Endothelial cell of umbilical vein (primary cell): ENCODE data around the gene RAC2. TPM values are rescaled to one million over a fixed set of nuclear protein-coding genes. Genes with fewer than 3 reads are reported as not detected.
A peak's percentile ranks its signal among the peaks of the same experiment; 100 is the strongest.

Experiments used
- BruUV-seq: library from RNA; stranded (reverse); fragments of 400-500 nt; replicated peaks from 2 replicates; lab custom pipeline; 2021; lab: Mats Ljungman, UMichigan
- CTCF ChIA-PET: fragments of 300-600, 350-600 bp; sonication (Branson Sonifier 250); formaldehyde crosslinking; loops from one replicate; lab custom pipeline; 2021; ENCODE audit warnings: antibody characterized with exemption, inconsistent platforms; lab: Charles Lee
- POLR2A ChIA-PET: fragments of 300-600, 350-600 bp; sonication (Branson Sonifier 250); formaldehyde crosslinking; loops from one replicate; lab custom pipeline; 2021; ENCODE audit warnings: antibody characterized with exemption, inconsistent platforms; lab: Charles Lee
- DNase-seq: peaks from one replicate; pipeline ENCODE4 v3.0.0-alpha.2; 2011; ENCODE audit warnings: low read depth, low spot score
- FAIRE-seq: peaks from 2 replicates; lab custom pipeline; 2011; peaks lifted over from hg19 to GRCh38; lab: Jason Lieb, UNC
- H2AFZ ChIP-seq: 2 replicates; pipeline ENCODE4 v1.6.0; 2012; ENCODE audit warnings: low read depth, low read length, control low read depth, inconsistent platforms
- H3K27ac ChIP-seq: 2 replicates; pipeline ENCODE4 v1.5.1; 2011; ENCODE audit warnings: low read depth, mild to moderate bottlenecking, control low read depth, low read length, moderate library complexity; ENCODE audit not compliant: insufficient read depth
- H3K27me3 ChIP-seq, 2 experiments: 2 replicates each; pipeline versions ENCODE4 v1.6.0 to v1.6.1; 2011; ENCODE audit warnings: low read length in 2 of 2, mixed read lengths in 1 of 2; ENCODE audit not compliant: control insufficient read depth in 2 of 2, insufficient read depth in 2 of 2
- H3K36me3 ChIP-seq, 2 experiments: 2 replicates in 1 of 2; 3 replicates in 1 of 2; pipeline ENCODE4 v1.5.1; 2011; ENCODE audit warnings: low read length in 2 of 2, mild to moderate bottlenecking in 1 of 2, moderate library complexity in 1 of 2; ENCODE audit not compliant: control insufficient read depth in 2 of 2, insufficient read depth in 2 of 2; ENCODE audit errors: extremely low read depth in 1 of 2
- H3K4me1 ChIP-seq: 3 replicates; pipeline ENCODE4 v1.5.1; 2011; ENCODE audit warnings: mild to moderate bottlenecking, low read length; ENCODE audit not compliant: control insufficient read depth, insufficient read depth; ENCODE audit errors: extremely low read depth
- H3K4me2 ChIP-seq: 2 replicates; pipeline ENCODE4 v1.6.1; 2011; ENCODE audit warnings: low read length, control low read depth, mixed read lengths; ENCODE audit not compliant: insufficient read depth
- H3K4me3 ChIP-seq, 3 experiments: fragments of 200-600 bp in 1 of 3; sonication (generic), shearing (Covaris generic) in 1 of 3; replicated peaks in 1 of 3; 2 replicates each; pipeline ENCODE4 v1.5.1; 2011 to 2016; ENCODE audit warnings: control low read depth in 3 of 3, low read length in 3 of 3, mild to moderate bottlenecking in 2 of 3, inconsistent platforms in 1 of 3, low read depth in 1 of 3, moderate library complexity in 1 of 3; ENCODE audit not compliant: insufficient read depth in 1 of 3
- H3K79me2 ChIP-seq: 2 replicates; pipeline ENCODE4 v1.6.0; 2012; ENCODE audit warnings: low read length, inconsistent platforms; ENCODE audit not compliant: control insufficient read depth, insufficient read depth
- H3K9ac ChIP-seq: replicated peaks from 2 replicates; pipeline ENCODE3; 2011; ENCODE audit warnings: low read length, control low read depth; ENCODE audit not compliant: insufficient read depth; ENCODE audit errors: extremely low read depth
- H3K9me1 ChIP-seq: replicated peaks from 3 replicates; pipeline ENCODE4 v1.6.0; 2011; ENCODE audit warnings: mild to moderate bottlenecking, low read length; ENCODE audit not compliant: control insufficient read depth, insufficient read depth; ENCODE audit errors: extremely low read depth
- H3K9me3 ChIP-seq: replicated peaks from 2 replicates; pipeline ENCODE4 v1.5.1; 2012; ENCODE audit warnings: low read length, inconsistent platforms; ENCODE audit not compliant: control insufficient read depth, insufficient read depth
- H4K20me1 ChIP-seq: replicated peaks from 2 replicates; pipeline ENCODE3; 2011; ENCODE audit warnings: mild to moderate bottlenecking, low read length; ENCODE audit not compliant: control insufficient read depth, insufficient read depth; ENCODE audit errors: extremely low read depth
- EZH2 ChIP-seq: IDR thresholded peaks from 2 replicates; pipeline ENCODE4 v1.6.1; 2012; ENCODE audit warnings: borderline replicate concordance, low read depth, mild to moderate bottlenecking, moderate library complexity, low read length, inconsistent platforms; ENCODE audit not compliant: severe bottlenecking
- FOS ChIP-seq: IDR thresholded peaks from 2 replicates; pipeline ENCODE4 v1.6.1; 2011; ENCODE audit warnings: mild to moderate bottlenecking, low read length, moderate library complexity, borderline replicate concordance; ENCODE audit not compliant: insufficient read depth
- GATA2 ChIP-seq: IDR thresholded peaks from 2 replicates; pipeline ENCODE4 v1.7.0; 2011; ENCODE audit warnings: low read depth, mild to moderate bottlenecking, moderate library complexity, mixed read lengths, low read length; ENCODE audit not compliant: insufficient read length, insufficient read depth
- JUN ChIP-seq: IDR thresholded peaks from 2 replicates; pipeline ENCODE4 v1.6.1; 2011; ENCODE audit warnings: borderline replicate concordance, low read depth; ENCODE audit not compliant: insufficient read length, insufficient read depth
- MYC ChIP-seq: IDR thresholded peaks from one replicate; pipeline ENCODE4 v1.6.1; 2011; ENCODE audit warnings: mild to moderate bottlenecking, low read depth, low read length
- POLR2A ChIP-seq: IDR thresholded peaks from 2 replicates; pipeline ENCODE4 v1.6.1; 2012; ENCODE audit warnings: low read depth, mild to moderate bottlenecking, control low read depth, low read length
- POLR2AphosphoS5 ChIP-seq: IDR thresholded peaks from 2 replicates; pipeline ENCODE4 v1.6.1; 2012; ENCODE audit warnings: low read depth, mild to moderate bottlenecking, control low read depth, low read length, moderate library complexity; ENCODE audit not compliant: insufficient read depth
- dilution Hi-C: fragments of 300-500 bp; cut with MboI; formaldehyde crosslinking; loops from one replicate; pipeline ENCODE4 v1.15.0; 2019; ENCODE audit warnings: low sequenced_read_pairs; ENCODE audit not compliant: extremely low pct_ligation_motif_present
- intact Hi-C: fragments of 100-400 bp; cut with micrococcal nuclease; formaldehyde crosslinking; loops from one replicate; pipeline ENCODE4 v1.10.0; 2022
- polyA plus RNA-seq, 4 experiments: library from polyadenylated mRNA; depleted of rRNA in 3 of 4; stranded (reverse) in 3 of 4; unstranded in 1 of 4; fragments of >200 nt; gene quantifications; 2 replicates each; pipeline versions ENCODE4 v1.2.1 to v1.2.3, GENCODE V29; 2011 to 2012; ENCODE audit warnings: missing spikeins in 1 of 4
- total RNA-seq: library from RNA; stranded (reverse); gene quantifications from 2 replicates; pipeline ENCODE4 v1.2.3, GENCODE V29; 2021
- TF ChIP-seq, protein P1 (sequence below), 2 donors: IDR thresholded peaks; 1 replicate in 1 of 2; 2 replicates in 1 of 2; pipeline ENCODE4 v1.5.1; 2011; ENCODE audit warnings: low read length in 2 of 2, mild to moderate bottlenecking in 2 of 2, moderate library complexity in 2 of 2, control low read depth in 1 of 2, inconsistent platforms in 1 of 2, low read depth in 1 of 2; ENCODE audit not compliant: insufficient read depth in 1 of 2; ENCODE audit errors: extremely low read depth in 1 of 2
- TF ChIP-seq, protein P2 (sequence below): IDR thresholded peaks from 2 replicates; pipeline ENCODE4 v1.6.1; 2011; ENCODE audit not compliant: insufficient read depth, insufficient read length

RAC2 gene
- total and polyA plus RNA-seq, 2 donors (not counting 3 experiments of a cell fraction or from before 2014, with no cell fraction given) = 122 to 181 TPM

DNA sequence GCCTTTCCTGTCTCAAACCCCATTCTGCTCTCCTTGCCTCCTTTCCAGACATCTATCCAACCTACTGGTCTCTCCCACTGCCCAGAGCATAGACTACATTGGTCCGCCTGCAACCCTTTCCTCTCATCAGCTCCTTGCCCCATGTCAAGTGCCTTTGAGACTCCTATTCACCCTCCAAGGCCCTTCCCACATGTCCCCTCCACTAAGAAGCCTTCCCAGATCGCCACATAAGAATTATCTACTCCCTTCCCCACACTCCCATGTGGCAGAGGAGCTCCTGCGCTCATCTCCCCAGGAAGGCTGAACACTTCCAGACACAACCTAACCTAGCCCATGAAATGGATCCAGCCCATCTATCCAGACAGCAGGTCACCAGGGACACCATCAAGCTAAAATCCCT is 66.3 kb downstream of the RAC2 start:
- FAIRE-seq (no peak), DNase-seq (no peak)
- H3K4me2 ChIP-seq = no peak overlapping the region
- ChIA-PET POLR2A (no interaction called here), CTCF (interaction anchor here (0.9 to 5.5 kb wide), 5 partner anchors 9 to 45 kb away, joined by 3 to 54 read pairs (median 7); partner anchors contain the start of gene C1QTNF6)
- peaks cover 30% of the 10 kb centered on the region for H3K4me1 ChIP-seq
- H3K27me3 ChIP-seq = no peaks in the 10 kb centered on the region
- no peaks in the 10 kb centered on the region for H3K9me3 ChIP-seq
- H3K36me3 ChIP-seq = no peaks in the 10 kb centered on the region
- H2AFZ ChIP-seq = no peak overlapping the region
- intact Hi-C loops (no loop called here), dilution Hi-C loops (no loop called here)
- peak overlapping the region; percentile 82 for H3K27ac ChIP-seq
- H3K9me1 ChIP-seq = no peaks in the 10 kb centered on the region
- TF ChIP-seq MYC (no peak), POLR2AphosphoS5 (no peak), FOS (no peak), EZH2 (no peak), GATA2 (no peak), POLR2A (no peak), JUN (no peak)
- TF ChIP-seq, protein P1, sequence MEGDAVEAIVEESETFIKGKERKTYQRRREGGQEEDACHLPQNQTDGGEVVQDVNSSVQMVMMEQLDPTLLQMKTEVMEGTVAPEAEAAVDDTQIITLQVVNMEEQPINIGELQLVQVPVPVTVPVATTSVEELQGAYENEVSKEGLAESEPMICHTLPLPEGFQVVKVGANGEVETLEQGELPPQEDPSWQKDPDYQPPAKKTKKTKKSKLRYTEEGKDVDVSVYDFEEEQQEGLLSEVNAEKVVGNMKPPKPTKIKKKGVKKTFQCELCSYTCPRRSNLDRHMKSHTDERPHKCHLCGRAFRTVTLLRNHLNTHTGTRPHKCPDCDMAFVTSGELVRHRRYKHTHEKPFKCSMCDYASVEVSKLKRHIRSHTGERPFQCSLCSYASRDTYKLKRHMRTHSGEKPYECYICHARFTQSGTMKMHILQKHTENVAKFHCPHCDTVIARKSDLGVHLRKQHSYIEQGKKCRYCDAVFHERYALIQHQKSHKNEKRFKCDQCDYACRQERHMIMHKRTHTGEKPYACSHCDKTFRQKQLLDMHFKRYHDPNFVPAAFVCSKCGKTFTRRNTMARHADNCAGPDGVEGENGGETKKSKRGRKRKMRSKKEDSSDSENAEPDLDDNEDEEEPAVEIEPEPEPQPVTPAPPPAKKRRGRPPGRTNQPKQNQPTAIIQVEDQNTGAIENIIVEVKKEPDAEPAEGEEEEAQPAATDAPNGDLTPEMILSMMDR (IDR thresholded peaks at IDR 0.05; ENCODE audit: extremely low read depth in 1 of 2, insufficient read depth in 1 of 2, low read depth in 1 of 2, low read length in 2 of 2) = no peak
- TF ChIP-seq, protein P2, sequence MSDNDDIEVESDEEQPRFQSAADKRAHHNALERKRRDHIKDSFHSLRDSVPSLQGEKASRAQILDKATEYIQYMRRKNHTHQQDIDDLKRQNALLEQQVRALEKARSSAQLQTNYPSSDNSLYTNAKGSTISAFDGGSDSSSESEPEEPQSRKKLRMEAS = no peak
- no peaks in the 10 kb centered on the region for H3K79me2 ChIP-seq
- BruUV-seq = no TSS peak
- no peak overlapping the region for H3K9ac ChIP-seq
- no peak overlapping the region for H3K4me3 ChIP-seq
- H4K20me1 ChIP-seq = no peaks in the 10 kb centered on the region
